CD4-positive, alpha-beta T cell (primary cell): Measurements from ENCODE around the gene MMGT1. TPM values are rescaled to one million over a fixed set of nuclear protein-coding genes. Genes with fewer than 3 reads are reported as not detected.
A peak's percentile ranks its signal among the peaks of the same experiment; 100 is the strongest.

Source experiments
- ATAC-seq: fragments of 200-7000 bp; cut with Tn5 transposase; one replicate; pipeline ENCODE4 v1.10.0; 2022; ENCODE audit warnings: mild to moderate bottlenecking; ENCODE audit not compliant: poor library complexity
- CTCF ChIA-PET: fragments of 350-600 bp; sonication (Branson Sonifier 250); formaldehyde crosslinking; loops from one replicate; lab custom pipeline; 2021; ENCODE audit warnings: antibody characterized with exemption, inconsistent platforms; lab: Charles Lee
- POLR2A ChIA-PET: fragments of 350-600 bp; sonication (Branson Sonifier 250); formaldehyde crosslinking; loops from one replicate; lab custom pipeline; 2021; ENCODE audit warnings: antibody characterized with exemption, inconsistent platforms; lab: Charles Lee
- DNase-seq, 14 experiments: peaks; one replicate each; pipeline ENCODE4 v3.0.0-alpha.2; 2013 to 2020; ENCODE audit warnings: mixed read lengths in 2 of 14
- H3K27ac ChIP-seq, 2 donors: one replicate each; pipeline versions ENCODE4 v1.5.1 to v1.7.0; 2013; ENCODE audit warnings: low read length in 2 of 2, low read depth in 1 of 2, mild to moderate bottlenecking in 1 of 2
- H3K27me3 ChIP-seq, 2 experiments: 1 replicate in 1 of 2; 2 replicates in 1 of 2; pipeline versions ENCODE4 v1.6.1 to v1.7.0; 2013; ENCODE audit warnings: low read length in 2 of 2, control low read depth in 1 of 2, mild to moderate bottlenecking in 1 of 2, moderate library complexity in 1 of 2; ENCODE audit not compliant: insufficient read depth in 2 of 2, control insufficient read depth in 1 of 2
- H3K36me3 ChIP-seq: one replicate; pipeline ENCODE4 v1.6.1; 2013; ENCODE audit warnings: low read length, control low read depth; ENCODE audit not compliant: insufficient read depth
- H3K4me1 ChIP-seq: one replicate; pipeline ENCODE4 v1.6.1; 2013; ENCODE audit warnings: low read length, control low read depth; ENCODE audit not compliant: insufficient read depth
- H3K4me3 ChIP-seq: one replicate; pipeline ENCODE4 v1.5.1; 2013; ENCODE audit warnings: mild to moderate bottlenecking, low read length, moderate library complexity
- H3K9me3 ChIP-seq, 2 experiments: 1 replicate in 1 of 2; 2 replicates in 1 of 2; pipeline versions ENCODE4 v1.6.1 to v1.7.0; 2013; ENCODE audit warnings: low read length in 2 of 2, mild to moderate bottlenecking in 2 of 2, control low read depth in 1 of 2, moderate library complexity in 1 of 2; ENCODE audit not compliant: control insufficient read depth in 1 of 2, insufficient read depth in 1 of 2
- H3K27ac Mint-ChIP-seq: one replicate; pipeline ENCODE4 v1.8.0; 2020; ENCODE audit warnings: mixed read lengths
- H3K27me3 Mint-ChIP-seq: one replicate; pipeline ENCODE4 v1.8.0; 2021; ENCODE audit warnings: mixed read lengths
- H3K36me3 Mint-ChIP-seq: one replicate; pipeline ENCODE4 v1.8.0; 2021; ENCODE audit warnings: low read depth, mixed read lengths
- H3K4me1 Mint-ChIP-seq: one replicate; pipeline ENCODE4 v1.8.0; 2021; ENCODE audit warnings: low read depth, mixed read lengths
- H3K4me3 Mint-ChIP-seq: one replicate; pipeline ENCODE4 v1.8.0; 2020; ENCODE audit warnings: mild to moderate bottlenecking, mixed read lengths
- H3K9me3 Mint-ChIP-seq: one replicate; pipeline ENCODE4 v1.8.0; 2020; ENCODE audit warnings: mixed read lengths
- CTCF ChIP-seq: fragments of 200-600 bp; IDR thresholded peaks from one replicate; pipeline ENCODE4 v1.8.0; 2022; ENCODE audit warnings: antibody characterized with exemption, mild to moderate bottlenecking
- intact Hi-C, 2 experiments: fragments of 100-400 bp; cut with DNase I in 1 of 2; cut with micrococcal nuclease in 1 of 2; formaldehyde crosslinking; loops; one replicate each; pipeline versions ENCODE4 v1.15.1 to v1.9.0; 2023 to 2025; cut with DNase I, micrococcal nuclease
- total RNA-seq, 174 experiments: library from RNA in 2 of 174; stranded (reverse) in 2 of 174; gene quantifications; one replicate each; pipeline ENCODE4 v1.2.3 and lab custom pipeline; 2021 to 2026

MMGT1 gene
- total RNA-seq, 2 experiments from 2014 or later: 36.4 to 37.0 TPM

- no peak for TF ChIP-seq CTCF
- no peaks in the 10 kb centered on the region for H3K9me3 ChIP-seq
- CTCF ChIA-PET: no interaction called here
- H3K4me1 Mint-ChIP-seq: no peaks in the 10 kb centered on the region
- H3K27me3 ChIP-seq: no peaks in the 10 kb centered on the region
- H3K4me3 ChIP-seq: no peak overlapping the region
- intact Hi-C loops: no loop called here
- POLR2A ChIA-PET: no interaction called here
- DNase-seq (no peak), ATAC-seq (no peak)
- no peaks in the 10 kb centered on the region for H3K4me1 ChIP-seq
- H3K27ac Mint-ChIP-seq: no peak overlapping the region
- no peaks in the 10 kb centered on the region for H3K36me3 Mint-ChIP-seq
- H3K27ac ChIP-seq: no peak overlapping the region
- no peak overlapping the region for H3K4me3 Mint-ChIP-seq
- no peaks in the 10 kb centered on the region for H3K36me3 ChIP-seq
- H3K27me3 Mint-ChIP-seq: no peaks in the 10 kb centered on the region
- no peaks in the 10 kb centered on the region for H3K9me3 Mint-ChIP-seq
Observed at GRCh38 chrX:135951291-135951690, 22.5 kb downstream of the MMGT1 start.

GRCh38 chrX:135944486-135944885, 29.3 kb downstream of the MMGT1 start:
- Mint-ChIP-seq H3K9me3 (no peaks in the 10 kb centered on the region), H3K36me3 (peaks cover 7% of the 10 kb centered on the region), H3K27ac (no peak overlapping the region), H3K27me3 (no peaks in the 10 kb centered on the region), H3K4me3 (no peak overlapping the region), H3K4me1 (no peaks in the 10 kb centered on the region)
- ChIA-PET CTCF (no interaction called here), POLR2A (no interaction called here)
- Histone ChIP-seq H3K36me3 (no peaks in the 10 kb centered on the region), H3K9me3 (peaks cover 0 to 5% of the 10 kb centered on the region in 2 experiments), H3K27ac (no peak overlapping the region), H3K4me1 (no peaks in the 10 kb centered on the region), H3K4me3 (no peak overlapping the region), H3K27me3 (no peaks in the 10 kb centered on the region)
- ATAC-seq (no peak), DNase-seq (no peak)
- TF ChIP-seq CTCF: no peak
- intact Hi-C loops: no loop called here

GRCh38 chrX:135931644-135932487, 41.9 kb downstream of the MMGT1 start:
- peak in 13 of 14 experiments; percentile 2 to 56 (median 20) for DNase-seq
- H3K36me3 Mint-ChIP-seq: no peaks in the 10 kb centered on the region
- ChIA-PET CTCF (no interaction called here), POLR2A (no interaction called here)
- ATAC-seq: no peak
- no peaks in the 10 kb centered on the region for H3K36me3 ChIP-seq
- no peaks in the 10 kb centered on the region for H3K9me3 Mint-ChIP-seq
- H3K4me3 ChIP-seq: no peak overlapping the region
- H3K4me3 Mint-ChIP-seq: no peak overlapping the region
- no peaks in the 10 kb centered on the region for H3K4me1 Mint-ChIP-seq
- H3K4me1 ChIP-seq: no peaks in the 10 kb centered on the region
- intact Hi-C loops: loop anchor here (5.0 kb wide), 1 partner anchor 450 kb away; no protein-coding TSS in a partner anchor
- H3K27ac ChIP-seq: no peak overlapping the region
- H3K27me3 ChIP-seq: no peaks in the 10 kb centered on the region
- no peaks in the 10 kb centered on the region for H3K9me3 ChIP-seq
- H3K27me3 Mint-ChIP-seq: no peaks in the 10 kb centered on the region
- TF ChIP-seq CTCF: peak; percentile 63
- no peak overlapping the region for H3K27ac Mint-ChIP-seq
